HEK293T (cell line): ENCODE data around the gene KXD1.
A peak's percentile ranks its signal among the peaks of the same experiment; 100 is the strongest.
"Not testable (repeated sequence)": the region's sequence is repeated elsewhere in the genome, so short reads cannot be mapped to it uniquely, and the experiment has no call there.

Experiments used
- CTCF ChIA-PET: fragments of 350-600 bp; formaldehyde crosslinking; extraction: SDS; loops from one replicate; lab custom pipeline; 2021; ENCODE audit warnings: antibody characterized with exemption, inconsistent platforms; lab: Yijun Ruan, JAX
- POLR2A ChIA-PET: fragments of 350-600 bp; formaldehyde crosslinking; extraction: SDS; loops from one replicate; lab custom pipeline; 2020; ENCODE audit warnings: antibody characterized with exemption, inconsistent platforms; lab: Yijun Ruan, JAX
- DNase-seq: peaks from one replicate; pipeline ENCODE4 v3.0.0; 2012; ENCODE audit warnings: mixed read lengths; ENCODE audit errors: extremely low spot score
- ARNT ChIP-seq: fragments of 450-650 bp; IDR thresholded peaks from 2 replicates; pipeline ENCODE4 v1.6.1; 2017; ENCODE audit warnings: mild to moderate bottlenecking
- BHLHE40 ChIP-seq: fragments of 450-650 bp; IDR thresholded peaks from 2 replicates; pipeline ENCODE4 v1.6.1; 2016; ENCODE audit warnings: mild to moderate bottlenecking, moderate library complexity, borderline replicate concordance
- CTBP1 ChIP-seq: fragments of 450-650 bp; IDR thresholded peaks from 2 replicates; pipeline ENCODE4 v1.6.1; 2016; ENCODE audit warnings: borderline replicate concordance
- ELF4 ChIP-seq: fragments of 450-650 bp; IDR thresholded peaks from 2 replicates; pipeline ENCODE4 v1.6.1; 2017; ENCODE audit warnings: antibody characterized with exemption
- FOXA1 ChIP-seq: fragments of 450-650 bp; IDR thresholded peaks from 2 replicates; pipeline ENCODE4 v1.6.1; 2016; ENCODE audit warnings: mild to moderate bottlenecking
- FOXK2 ChIP-seq: fragments of 450-650 bp; IDR thresholded peaks from 2 replicates; pipeline ENCODE4 v1.6.1; 2016; ENCODE audit warnings: mild to moderate bottlenecking
- FOXM1 ChIP-seq: fragments of 450-650 bp; IDR thresholded peaks from 2 replicates; pipeline ENCODE4 v1.6.1; 2017; ENCODE audit warnings: mild to moderate bottlenecking, borderline replicate concordance
- HDGF ChIP-seq: fragments of 450-650 bp; IDR thresholded peaks from 2 replicates; pipeline ENCODE4 v1.6.1; 2017; ENCODE audit warnings: antibody characterized with exemption, borderline replicate concordance
- L3MBTL2 ChIP-seq: fragments of 450-650 bp; conservative IDR thresholded peaks from 2 replicates; pipeline ENCODE4 v1.6.1; 2016; ENCODE audit warnings: mild to moderate bottlenecking
- LEF1 ChIP-seq: fragments of 450-650 bp; IDR thresholded peaks from 2 replicates; pipeline ENCODE4 v1.6.1; 2017; ENCODE audit warnings: mild to moderate bottlenecking, borderline replicate concordance
- NFRKB ChIP-seq: fragments of 450-650 bp; IDR thresholded peaks from 2 replicates; pipeline ENCODE4 v1.6.1; 2016; ENCODE audit warnings: mild to moderate bottlenecking, moderate library complexity
- PKNOX1 ChIP-seq: fragments of 450-650 bp; IDR thresholded peaks from 2 replicates; pipeline ENCODE4 v1.6.1; 2016
- SP1 ChIP-seq: fragments of 450-650 bp; IDR thresholded peaks from 2 replicates; pipeline ENCODE4 v1.6.1; 2017
- SUZ12 ChIP-seq: fragments of 450-650 bp; IDR thresholded peaks from 2 replicates; pipeline ENCODE4 v1.6.1; 2016; ENCODE audit warnings: mild to moderate bottlenecking
- TARDBP ChIP-seq: fragments of 450-650 bp; IDR thresholded peaks from 2 replicates; pipeline ENCODE4 v1.6.1; 2016
- ZNF384 ChIP-seq: fragments of 450-650 bp; IDR thresholded peaks from 2 replicates; pipeline ENCODE4 v1.6.1; 2016

KXD1 gene

GRCh38 chr19:18522124-18522861, 35.4 kb upstream of the KXD1 start:
- DNase-seq = peak; percentile 97
- CTCF ChIA-PET = interaction anchor here (0.6 kb wide), 2 partner anchors 47 to 222 kb away, joined by 3 to 4 read pairs; no protein-coding TSS in a partner anchor
- POLR2A ChIA-PET = interaction anchor here (1.0 to 1.8 kb wide), 5 partner anchors 10 to 67 kb away, joined by 4 to 8 read pairs (median 6); partner anchors contain the start of genes FKBP8 and UBA52
- TF ChIP-seq PKNOX1 (peak; percentile 96), LEF1 (no peak), L3MBTL2 (no peak), ARNT (no peak), TARDBP (no peak; the same call in 1 of the 2 replicates), HDGF (peak; percentile 98; the same call in 1 of the 2 replicates), FOXK2 (no peak), FOXA1 (no peak), ELF4 (peak; percentile 61; the same call in 1 of the 2 replicates), ZNF384 (no peak)

- ChIA-PET POLR2A (interaction anchor here (0.7 to 1.8 kb wide), 7 partner anchors 9 to 48 kb away, joined by 3 to 8 read pairs (median 5); partner anchors contain the start of genes FKBP8, KXD1 and UBA52), CTCF (interaction anchor here (0.6 to 0.8 kb wide), 2 partner anchors 70 to 223 kb away, joined by 3 to 4 read pairs; no protein-coding TSS in a partner anchor)
- TF ChIP-seq ZNF384 = peak; percentile 90
- not testable (repeated sequence) for DNase-seq
Observed at GRCh38 chr19:18522862-18523440, 34.7 kb upstream of the KXD1 start.

- no peak for DNase-seq
- POLR2A ChIA-PET = interaction anchor here (0.6 to 1.8 kb wide), 4 partner anchors 19 to 38 kb away, joined by 3 to 7 read pairs (median 4); partner anchors contain the start of gene KXD1
- CTCF ChIA-PET = interaction anchor here (0.8 kb wide), 1 partner anchor 69 kb away, joined by 3 read pairs; no protein-coding TSS in a partner anchor
- TF ChIP-seq ELF4 = no peak
Observed at GRCh38 chr19:18523841-18524240, 33.8 kb upstream of the KXD1 start.

- POLR2A ChIA-PET = interaction anchor here (2.0 kb wide), 1 partner anchor 12 kb away, joined by 5 read pairs; no protein-coding TSS in a partner anchor
- TF ChIP-seq TARDBP (no peak), NFRKB (no peak), L3MBTL2 (no peak), ARNT (no peak), CTBP1 (no peak), FOXM1 (no peak), FOXA1 (no peak), HDGF (no peak), BHLHE40 (no peak), LEF1 (no peak), ELF4 (no peak), SUZ12 (no peak), SP1 (no peak), PKNOX1 (no peak), ZNF384 (no peak), FOXK2 (no peak)
- no peak for DNase-seq
- CTCF ChIA-PET = no interaction called here
Observed at GRCh38 chr19:18526316-18526715, 31.4 kb upstream of the KXD1 start.

GRCh38 chr19:18529782-18530181, 27.9 kb upstream of the KXD1 start:
- POLR2A ChIA-PET = interaction anchor here (1.0 kb wide), 1 partner anchor 60 kb away, joined by 3 read pairs; no protein-coding TSS in a partner anchor
- no peak for TF ChIP-seq ZNF384
- TF ChIP-seq HDGF = no peak
- no peak for TF ChIP-seq L3MBTL2
- no peak for TF ChIP-seq NFRKB
- no peak for TF ChIP-seq BHLHE40
- no peak for TF ChIP-seq LEF1
- TF ChIP-seq FOXK2 = no peak
- TF ChIP-seq TARDBP = no peak
- TF ChIP-seq FOXM1 = no peak
- TF ChIP-seq FOXA1 = no peak
- no peak for TF ChIP-seq PKNOX1
- TF ChIP-seq CTBP1 = no peak
- no peak for TF ChIP-seq SUZ12
- no peak for TF ChIP-seq ELF4
- no peak for TF ChIP-seq ARNT
- TF ChIP-seq SP1 = no peak
- CTCF ChIA-PET = no interaction called here
- no peak for DNase-seq

- TF ChIP-seq ARNT (no peak), PKNOX1 (no peak), CTBP1 (no peak), LEF1 (no peak), ELF4 (no peak), SP1 (no peak), HDGF (no peak), L3MBTL2 (no peak), FOXM1 (no peak), BHLHE40 (no peak)
- ChIA-PET CTCF (no interaction called here), POLR2A (interaction anchor here (0.6 to 1.3 kb wide), 2 partner anchors 9 to 144 kb away, joined by 4 read pairs; partner anchors contain the start of gene ELL)
- DNase-seq = no peak
Observed at GRCh38 chr19:18531485-18531884, 26.2 kb upstream of the KXD1 start.
